T47D (cell line): Measurements from ENCODE around the gene LGALS12.

Experiments
- DNase-seq, 2 experiments: peaks; one replicate each; pipeline versions ENCODE4 v3.0.0 to v3.0.0-alpha.2; 2011 to 2012; ENCODE audit warnings: low read depth in 1 of 2, low spot score in 1 of 2
- JUND ChIP-seq: IDR thresholded peaks from 2 replicates; pipeline ENCODE4 v1.6.1; 2012; ENCODE audit warnings: low read depth
- in situ Hi-C: cut with HindIII; loops from 2 replicates; pipeline ENCODE4 v1.10.0; 2016; ENCODE audit warnings: low sequenced_read_pairs, low pct_unique_long_range_greater_than_20kb

Gene LGALS12

GRCh38 chr11:63491636-63492372 is 14.1 kb upstream of the LGALS12 start:
- DNase-seq, result no peak
- TF ChIP-seq JUND, result no peak
- in situ Hi-C loops, result no loop called here

DNA sequence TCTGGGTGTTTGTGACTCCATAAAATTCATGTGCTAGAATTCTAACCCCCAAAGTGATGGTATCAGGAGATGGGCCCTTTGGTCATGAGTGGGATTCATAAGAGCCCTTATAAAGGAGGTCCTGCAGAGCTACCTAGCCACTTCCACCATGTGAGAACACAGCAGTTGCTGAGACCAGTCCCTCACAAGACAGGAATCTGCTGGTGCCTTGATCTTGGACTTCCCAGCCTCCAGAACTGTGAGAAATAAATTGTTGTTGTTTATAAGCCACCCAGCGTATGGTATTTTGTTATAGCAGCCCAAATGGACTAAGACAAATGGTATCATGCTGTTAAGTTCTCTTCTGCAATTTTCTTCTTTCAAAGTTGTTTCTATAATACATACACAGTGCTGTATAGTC is 13.4 kb upstream of the LGALS12 start:
- TF ChIP-seq JUND, result no peak
- in situ Hi-C loops, result no loop called here
- no peak for DNase-seq

- in situ Hi-C loops, result no loop called here
- DNase-seq, result no peak
- TF ChIP-seq JUND, result no peak
Observed at GRCh38 chr11:63493127-63493526, 12.8 kb upstream of the LGALS12 start.

- TF ChIP-seq JUND, result no peak
- in situ Hi-C loops, result no loop called here
- no peak for DNase-seq
Observed at GRCh38 chr11:63494975-63495374, 10.9 kb upstream of the LGALS12 start.

DNA sequence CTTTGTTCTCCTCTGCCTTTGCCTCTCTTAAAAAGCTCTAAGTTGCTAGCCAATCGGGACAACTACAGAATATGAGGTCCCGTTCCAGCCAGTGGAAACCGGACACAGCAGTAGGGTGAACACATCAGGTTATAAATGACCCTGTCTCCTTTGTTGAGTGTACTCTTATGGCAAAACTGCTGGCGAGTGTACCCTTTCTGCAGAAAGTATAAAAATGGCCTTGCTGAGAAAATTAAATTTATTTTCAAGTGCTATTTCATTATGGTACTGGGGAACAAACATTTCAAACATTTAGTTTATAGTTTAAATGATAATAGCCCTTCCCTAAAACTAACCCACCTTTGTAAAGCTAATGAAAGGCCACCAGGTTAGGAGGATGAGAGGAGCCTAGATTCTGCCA is 6.0 kb upstream of the LGALS12 start:
- no peak for TF ChIP-seq JUND
- DNase-seq, result no peak
- in situ Hi-C loops, result no loop called here

- DNase-seq, result no peak
- in situ Hi-C loops, result no loop called here
- no peak for TF ChIP-seq JUND
Observed at GRCh38 chr11:63501236-63501635, 4.6 kb upstream of the LGALS12 start.

- DNase-seq, result no peak
- no peak for TF ChIP-seq JUND
- in situ Hi-C loops, result no loop called here
Observed at GRCh38 chr11:63502252-63502820, 3.5 kb upstream of the LGALS12 start.

- no peak for TF ChIP-seq JUND
- in situ Hi-C loops, result no loop called here
- DNase-seq, result no peak
Observed at GRCh38 chr11:63503492-63503891, 2.4 kb upstream of the LGALS12 start.

GRCh38 chr11:63504054-63504453 is 1.8 kb upstream of the LGALS12 start:
- no peak for DNase-seq
- in situ Hi-C loops, result no loop called here
- TF ChIP-seq JUND, result no peak

- DNase-seq, result peak in 1 of 2 experiments; percentile 39
- in situ Hi-C loops, result no loop called here
- TF ChIP-seq JUND, result no peak
Observed at GRCh38 chr11:63504933-63505586, 824 bp upstream of the LGALS12 start.

DNA sequence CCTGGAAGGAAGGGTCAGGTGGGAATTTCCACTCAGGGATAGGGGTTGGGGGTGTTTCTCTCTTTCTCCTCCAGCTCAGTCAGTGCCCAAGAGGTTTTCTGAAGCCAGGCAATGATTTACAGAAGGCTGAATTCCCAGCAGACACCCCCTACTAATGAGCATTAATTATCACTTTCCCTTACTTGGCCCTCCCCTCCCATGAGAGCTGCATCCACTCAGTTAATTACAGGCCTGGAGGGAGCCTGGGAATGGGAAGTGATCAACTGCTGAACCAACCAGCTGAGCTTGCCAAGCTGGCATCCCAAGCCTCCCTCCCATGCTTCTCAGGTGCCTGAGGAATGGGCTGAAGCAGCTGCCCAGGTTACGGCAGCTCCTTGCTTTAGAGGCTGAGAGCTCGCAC is 992 bp downstream of the LGALS12 start:
- in situ Hi-C loops, result no loop called here
- no peak for TF ChIP-seq JUND
- DNase-seq, result peak in 1 of 2 experiments; percentile 49

DNA sequence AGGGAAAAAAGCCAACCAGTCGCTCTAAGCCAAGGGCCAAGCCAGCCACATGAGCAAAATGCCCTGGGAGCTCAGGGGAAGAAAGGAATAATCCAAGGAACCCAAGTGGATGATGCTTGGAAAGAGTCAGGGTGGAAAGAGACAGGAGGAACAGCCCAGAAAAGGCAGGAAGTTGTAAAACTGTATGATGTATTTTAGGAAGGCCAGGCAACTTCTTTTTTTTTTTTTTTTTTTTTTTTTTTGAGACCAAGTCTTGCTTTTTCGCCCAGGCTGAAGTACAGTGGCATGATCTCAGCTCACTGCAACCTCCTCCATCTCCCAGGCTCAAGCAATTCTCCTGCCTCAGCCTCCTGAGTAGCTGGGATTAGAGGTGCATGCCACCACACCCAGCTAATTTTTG is 1.6 kb downstream of the LGALS12 start:
- in situ Hi-C loops, result no loop called here
- DNase-seq, result no peak
- TF ChIP-seq JUND, result no peak

DNA sequence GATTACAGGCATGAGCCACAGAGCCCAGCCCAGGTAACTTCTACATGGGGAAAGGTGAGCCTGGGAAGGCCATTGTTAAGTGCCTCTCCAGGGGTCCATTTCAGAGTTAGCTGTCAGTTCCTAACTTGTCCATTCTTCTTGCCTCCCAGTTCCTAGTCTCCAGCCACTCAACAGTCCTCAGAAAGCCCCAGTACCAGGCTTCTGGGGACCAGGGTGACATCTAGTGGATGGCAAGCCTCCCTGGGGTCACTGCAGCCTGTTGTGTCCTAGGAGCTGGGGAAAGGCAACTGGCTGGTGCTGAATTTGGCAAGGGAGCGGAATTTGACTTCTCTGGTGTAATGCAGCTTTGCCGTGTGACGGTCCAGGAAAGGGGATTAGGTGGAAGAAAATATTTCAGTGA is 2.1 kb downstream of the LGALS12 start:
- no peak for TF ChIP-seq JUND
- peak; percentile 86 to 93 for DNase-seq
- in situ Hi-C loops, result no loop called here
